Measurements from ENCODE around the gene ANKS1B. TPM values are rescaled to one million over a fixed set of nuclear protein-coding genes. Genes with fewer than 3 reads are reported as not detected.

Gene ANKS1B
- total RNA-seq, 1 experiment from 2014 or later, result 5.8 TPM

DNA sequence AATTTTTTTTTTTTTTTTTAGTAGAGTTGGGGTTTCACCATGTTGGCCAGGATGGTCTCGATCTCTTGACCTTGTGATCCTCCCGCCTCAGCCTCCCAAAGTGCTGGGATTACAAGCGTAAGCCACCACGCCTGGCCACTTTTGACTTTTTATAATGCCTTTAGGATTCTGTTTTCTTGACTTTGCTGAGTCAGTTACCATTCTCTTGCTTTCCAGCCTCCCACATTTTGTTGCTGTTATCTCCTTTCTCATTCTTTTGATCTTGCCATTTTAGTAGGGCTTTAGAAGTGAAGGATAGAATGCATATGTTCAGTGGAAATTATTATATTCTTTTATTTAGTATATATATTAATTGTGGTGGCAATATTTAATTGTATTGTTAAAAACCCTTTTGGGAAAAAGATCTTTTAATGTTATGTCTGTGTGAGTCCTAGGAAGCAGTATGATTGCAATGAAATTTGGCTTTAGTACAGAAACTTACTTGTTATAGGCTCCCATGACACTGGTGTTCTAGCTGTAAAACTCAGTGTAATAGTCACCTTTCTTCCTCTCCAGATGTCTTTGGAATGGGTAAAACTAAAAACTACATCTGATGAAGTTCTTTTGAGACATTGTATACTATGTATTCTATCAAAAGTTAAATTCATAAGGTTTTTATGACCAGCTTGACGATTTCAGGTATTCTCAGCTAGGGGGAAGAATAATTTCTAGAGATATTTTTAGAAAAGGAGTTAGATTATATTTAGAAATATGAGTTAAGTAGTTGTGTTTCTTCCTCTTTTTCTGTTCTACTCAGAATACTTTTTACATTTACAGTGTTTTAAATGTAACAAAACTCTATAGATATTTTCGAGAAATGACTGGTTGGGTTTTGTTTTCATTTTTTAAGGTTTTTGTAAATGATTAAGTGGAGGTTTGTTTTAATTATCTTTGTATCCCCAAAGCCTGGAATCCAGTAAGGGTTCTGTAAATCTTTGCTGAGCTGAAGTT lies 1264.9 kb downstream of the ANKS1B start:
- TF ChIP-seq ESRRA (CRISPR knock-in tag; IDR thresholded peaks at IDR 0.05; ENCODE audit: borderline replicate concordance) (no peak), ZMAT4 (CRISPR knock-in tag; IDR thresholded peaks at IDR 0.05) (no peak), ZNF219 (CRISPR knock-in tag; IDR thresholded peaks at IDR 0.05; ENCODE audit: borderline replicate concordance) (no peak), E2F1 (CRISPR knock-in tag; IDR thresholded peaks at IDR 0.05) (no peak), ZNF671 (CRISPR knock-in tag; IDR thresholded peaks at IDR 0.05) (no peak), RORB (CRISPR knock-in tag; IDR thresholded peaks at IDR 0.05) (no peak), ZNF263 (CRISPR knock-in tag; IDR thresholded peaks at IDR 0.05; ENCODE audit: low read depth) (no peak), USF1 (CRISPR knock-in tag; IDR thresholded peaks at IDR 0.05) (no peak), AFF4 (CRISPR knock-in tag; IDR thresholded peaks at IDR 0.05; ENCODE audit: borderline replicate concordance) (no peak), SMAD4 (CRISPR knock-in tag; IDR thresholded peaks at IDR 0.05) (no peak), GTF2I (CRISPR knock-in tag; conservative IDR thresholded peaks at IDR 0.05) (no peak), MXD4 (CRISPR knock-in tag; IDR thresholded peaks at IDR 0.05; ENCODE audit: borderline replicate concordance) (no peak), FOXJ3 (CRISPR knock-in tag; IDR thresholded peaks at IDR 0.05; ENCODE audit: borderline replicate concordance) (no peak)
- TF ChIP-seq, protein P1, sequence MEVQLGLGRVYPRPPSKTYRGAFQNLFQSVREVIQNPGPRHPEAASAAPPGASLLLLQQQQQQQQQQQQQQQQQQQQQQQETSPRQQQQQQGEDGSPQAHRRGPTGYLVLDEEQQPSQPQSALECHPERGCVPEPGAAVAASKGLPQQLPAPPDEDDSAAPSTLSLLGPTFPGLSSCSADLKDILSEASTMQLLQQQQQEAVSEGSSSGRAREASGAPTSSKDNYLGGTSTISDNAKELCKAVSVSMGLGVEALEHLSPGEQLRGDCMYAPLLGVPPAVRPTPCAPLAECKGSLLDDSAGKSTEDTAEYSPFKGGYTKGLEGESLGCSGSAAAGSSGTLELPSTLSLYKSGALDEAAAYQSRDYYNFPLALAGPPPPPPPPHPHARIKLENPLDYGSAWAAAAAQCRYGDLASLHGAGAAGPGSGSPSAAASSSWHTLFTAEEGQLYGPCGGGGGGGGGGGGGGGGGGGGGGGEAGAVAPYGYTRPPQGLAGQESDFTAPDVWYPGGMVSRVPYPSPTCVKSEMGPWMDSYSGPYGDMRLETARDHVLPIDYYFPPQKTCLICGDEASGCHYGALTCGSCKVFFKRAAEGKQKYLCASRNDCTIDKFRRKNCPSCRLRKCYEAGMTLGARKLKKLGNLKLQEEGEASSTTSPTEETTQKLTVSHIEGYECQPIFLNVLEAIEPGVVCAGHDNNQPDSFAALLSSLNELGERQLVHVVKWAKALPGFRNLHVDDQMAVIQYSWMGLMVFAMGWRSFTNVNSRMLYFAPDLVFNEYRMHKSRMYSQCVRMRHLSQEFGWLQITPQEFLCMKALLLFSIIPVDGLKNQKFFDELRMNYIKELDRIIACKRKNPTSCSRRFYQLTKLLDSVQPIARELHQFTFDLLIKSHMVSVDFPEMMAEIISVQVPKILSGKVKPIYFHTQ (CRISPR knock-in tag; IDR thresholded peaks at IDR 0.05), result no peak
- TF ChIP-seq, protein P2, sequence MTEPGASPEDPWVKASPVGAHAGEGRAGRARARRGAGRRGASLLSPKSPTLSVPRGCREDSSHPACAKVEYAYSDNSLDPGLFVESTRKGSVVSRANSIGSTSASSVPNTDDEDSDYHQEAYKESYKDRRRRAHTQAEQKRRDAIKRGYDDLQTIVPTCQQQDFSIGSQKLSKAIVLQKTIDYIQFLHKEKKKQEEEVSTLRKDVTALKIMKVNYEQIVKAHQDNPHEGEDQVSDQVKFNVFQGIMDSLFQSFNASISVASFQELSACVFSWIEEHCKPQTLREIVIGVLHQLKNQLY (CRISPR knock-in tag; IDR thresholded peaks at IDR 0.05), result no peak
- H3K4me1 Mint-ChIP-seq, result no peaks in the 10 kb centered on the region
- no peaks in the 10 kb centered on the region for H3K9me3 Mint-ChIP-seq
- H3K27ac Mint-ChIP-seq, result no peak overlapping the region
- POLR2A ChIA-PET, result no interaction called here
- no peaks in the 10 kb centered on the region for H3K27me3 Mint-ChIP-seq (ENCODE audit: low read depth)
- CTCF ChIA-PET, result no interaction called here
- H3K4me3 Mint-ChIP-seq, result no peak overlapping the region
- ATAC-seq, result no peak
- H3K36me3 Mint-ChIP-seq, result no peaks in the 10 kb centered on the region
- no peak for DNase-seq (ENCODE audit: low spot score)
